Upper lobe of right lung (tissue), 1 donor: ENCODE results near the gene MYO1G. TPM values are rescaled to one million over a fixed set of nuclear protein-coding genes. Genes with fewer than 3 reads are reported as not detected.
A peak's percentile ranks its signal among the peaks of the same experiment; 100 is the strongest.

ENCODE experiments used
- ATAC-seq: fragments of 200-7000 bp; cut with Tn5 transposase; one replicate; pipeline ENCODE4 v1.9.1; 2020; ENCODE audit warnings: mild to moderate bottlenecking, moderate library complexity
- DNase-seq: peaks from one replicate; pipeline ENCODE4 v3.0.0-alpha.2; 2020
- H3K27ac ChIP-seq: fragments of 200-600 bp; one replicate; pipeline ENCODE4 v1.8.0; 2022
- H3K27me3 ChIP-seq: fragments of 200-600 bp; one replicate; pipeline ENCODE4 v1.8.0; 2022; ENCODE audit warnings: mild to moderate bottlenecking
- H3K36me3 ChIP-seq: fragments of 200-600 bp; one replicate; pipeline ENCODE4 v1.8.0; 2022
- H3K4me1 ChIP-seq: fragments of 200-600 bp; one replicate; pipeline ENCODE4 v1.8.0; 2022
- H3K4me3 ChIP-seq: fragments of 200-600 bp; one replicate; pipeline ENCODE4 v1.8.0; 2022; ENCODE audit warnings: mild to moderate bottlenecking
- H3K9me3 ChIP-seq: fragments of 200-600 bp; one replicate; pipeline ENCODE4 v1.8.0; 2022
- intact Hi-C: fragments of 100-400 bp; cut with DNase I; formaldehyde crosslinking; loops from one replicate; pipeline ENCODE4 v1.11.0; 2022
- total RNA-seq: library from RNA; stranded (reverse); fragmentation: NEBNext Ultra II Directional; extraction: Animal tissue kit (Norgen Biotek cat#: 25700); gene quantifications from one replicate; pipeline ENCODE4 v1.2.1, GENCODE V29; 2021
- TF ChIP-seq, protein P1 (sequence below): fragments of 200-600 bp; IDR thresholded peaks from one replicate; pipeline ENCODE4 v1.8.0; 2022; ENCODE audit warnings: antibody characterized with exemption
- donor health status: DM: no; HTN: yes; CAD: no; lungs with severe emphysema.

MYO1G gene
- total RNA-seq, 1 donor from 2014 or later = 21.0 TPM

DNA sequence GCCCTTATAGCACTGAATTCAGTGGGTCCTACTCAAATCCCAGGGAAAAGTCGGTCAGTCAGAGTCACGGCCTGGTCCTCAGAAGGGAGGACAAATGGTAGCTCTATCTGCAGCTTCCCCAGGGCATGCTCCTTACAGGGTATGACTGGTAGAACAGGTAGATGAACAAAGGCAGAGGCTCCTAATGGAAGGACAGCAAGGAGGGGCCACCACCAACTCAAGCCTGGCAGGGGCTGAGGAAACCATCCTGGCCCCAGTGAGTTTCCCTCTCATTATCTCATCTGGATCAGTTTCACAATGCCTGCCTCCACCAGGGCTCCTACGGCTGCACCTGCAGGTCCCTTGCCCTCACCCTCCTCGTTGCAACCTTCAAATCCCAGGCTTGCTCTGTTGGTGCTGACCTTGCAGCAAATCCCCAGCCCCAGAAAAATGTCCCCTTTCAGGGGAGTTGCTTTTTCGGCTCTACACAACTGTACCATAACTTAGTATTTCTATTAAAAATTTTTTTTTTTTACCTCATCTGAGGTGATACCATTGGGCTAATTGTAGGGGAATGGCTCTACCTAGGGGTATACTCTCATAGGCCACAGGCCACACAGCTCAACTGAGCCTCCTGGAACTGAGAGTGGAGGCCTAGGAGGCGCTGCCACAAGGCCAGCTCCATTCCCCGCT is 2.4 kb upstream of the MYO1G start:
- intact Hi-C loops = no loop called here
- no peak for ATAC-seq
- peak overlapping the region; percentile 66 for H3K27ac ChIP-seq

DNA sequence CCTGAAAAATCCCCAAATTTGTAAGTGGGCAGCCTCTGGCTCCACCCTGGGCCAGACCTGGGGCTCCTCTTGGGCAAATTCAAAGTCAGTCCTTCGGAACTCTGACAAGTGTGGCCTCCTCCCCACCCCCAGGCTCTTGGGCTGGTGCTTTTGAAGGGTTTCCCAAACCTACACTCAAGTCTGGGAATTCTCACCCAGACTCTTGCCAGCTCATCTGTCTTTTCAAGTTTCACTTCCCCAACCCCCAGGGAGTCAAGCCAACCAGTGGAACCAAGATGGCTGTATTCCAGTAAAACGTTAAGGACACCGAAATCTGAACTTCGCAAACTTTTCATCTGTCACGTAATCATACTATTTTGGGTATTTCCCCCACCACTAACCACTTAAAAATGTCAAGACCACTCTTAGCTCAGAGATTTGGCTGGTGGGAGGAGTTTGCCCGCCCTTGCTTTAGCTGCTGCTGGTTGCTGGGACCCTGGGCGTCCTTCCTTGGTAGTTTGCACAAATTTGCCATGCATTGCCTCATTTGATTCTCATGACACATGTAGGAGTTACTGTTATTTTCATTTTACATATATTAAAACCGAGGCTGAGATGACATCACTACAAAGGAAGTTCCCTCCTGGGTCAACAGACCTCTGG is 1.7 kb upstream of the MYO1G start:
- peak overlapping the region; percentile 66 for H3K27ac ChIP-seq
- peak; percentile 78 for DNase-seq
- peak; percentile 62 for ATAC-seq
- H3K4me3 ChIP-seq = no peak overlapping the region
- H3K27me3 ChIP-seq = no peaks in the 10 kb centered on the region
- TF ChIP-seq, protein P1, sequence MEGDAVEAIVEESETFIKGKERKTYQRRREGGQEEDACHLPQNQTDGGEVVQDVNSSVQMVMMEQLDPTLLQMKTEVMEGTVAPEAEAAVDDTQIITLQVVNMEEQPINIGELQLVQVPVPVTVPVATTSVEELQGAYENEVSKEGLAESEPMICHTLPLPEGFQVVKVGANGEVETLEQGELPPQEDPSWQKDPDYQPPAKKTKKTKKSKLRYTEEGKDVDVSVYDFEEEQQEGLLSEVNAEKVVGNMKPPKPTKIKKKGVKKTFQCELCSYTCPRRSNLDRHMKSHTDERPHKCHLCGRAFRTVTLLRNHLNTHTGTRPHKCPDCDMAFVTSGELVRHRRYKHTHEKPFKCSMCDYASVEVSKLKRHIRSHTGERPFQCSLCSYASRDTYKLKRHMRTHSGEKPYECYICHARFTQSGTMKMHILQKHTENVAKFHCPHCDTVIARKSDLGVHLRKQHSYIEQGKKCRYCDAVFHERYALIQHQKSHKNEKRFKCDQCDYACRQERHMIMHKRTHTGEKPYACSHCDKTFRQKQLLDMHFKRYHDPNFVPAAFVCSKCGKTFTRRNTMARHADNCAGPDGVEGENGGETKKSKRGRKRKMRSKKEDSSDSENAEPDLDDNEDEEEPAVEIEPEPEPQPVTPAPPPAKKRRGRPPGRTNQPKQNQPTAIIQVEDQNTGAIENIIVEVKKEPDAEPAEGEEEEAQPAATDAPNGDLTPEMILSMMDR = no peak
- intact Hi-C loops = no loop called here
- no peaks in the 10 kb centered on the region for H3K9me3 ChIP-seq
- peaks cover 49% of the 10 kb centered on the region for H3K4me1 ChIP-seq
- peaks cover 30% of the 10 kb centered on the region for H3K36me3 ChIP-seq

More for the DNA sequence above, 2.4 kb upstream of the MYO1G start:
- no peaks in the 10 kb centered on the region for H3K9me3 ChIP-seq
- TF ChIP-seq, protein P1 = no peak
- peaks cover 55% of the 10 kb centered on the region for H3K4me1 ChIP-seq
- peaks cover 30% of the 10 kb centered on the region for H3K36me3 ChIP-seq
- H3K27me3 ChIP-seq = no peaks in the 10 kb centered on the region
- H3K4me3 ChIP-seq = no peak overlapping the region
- no peak for DNase-seq

DNA sequence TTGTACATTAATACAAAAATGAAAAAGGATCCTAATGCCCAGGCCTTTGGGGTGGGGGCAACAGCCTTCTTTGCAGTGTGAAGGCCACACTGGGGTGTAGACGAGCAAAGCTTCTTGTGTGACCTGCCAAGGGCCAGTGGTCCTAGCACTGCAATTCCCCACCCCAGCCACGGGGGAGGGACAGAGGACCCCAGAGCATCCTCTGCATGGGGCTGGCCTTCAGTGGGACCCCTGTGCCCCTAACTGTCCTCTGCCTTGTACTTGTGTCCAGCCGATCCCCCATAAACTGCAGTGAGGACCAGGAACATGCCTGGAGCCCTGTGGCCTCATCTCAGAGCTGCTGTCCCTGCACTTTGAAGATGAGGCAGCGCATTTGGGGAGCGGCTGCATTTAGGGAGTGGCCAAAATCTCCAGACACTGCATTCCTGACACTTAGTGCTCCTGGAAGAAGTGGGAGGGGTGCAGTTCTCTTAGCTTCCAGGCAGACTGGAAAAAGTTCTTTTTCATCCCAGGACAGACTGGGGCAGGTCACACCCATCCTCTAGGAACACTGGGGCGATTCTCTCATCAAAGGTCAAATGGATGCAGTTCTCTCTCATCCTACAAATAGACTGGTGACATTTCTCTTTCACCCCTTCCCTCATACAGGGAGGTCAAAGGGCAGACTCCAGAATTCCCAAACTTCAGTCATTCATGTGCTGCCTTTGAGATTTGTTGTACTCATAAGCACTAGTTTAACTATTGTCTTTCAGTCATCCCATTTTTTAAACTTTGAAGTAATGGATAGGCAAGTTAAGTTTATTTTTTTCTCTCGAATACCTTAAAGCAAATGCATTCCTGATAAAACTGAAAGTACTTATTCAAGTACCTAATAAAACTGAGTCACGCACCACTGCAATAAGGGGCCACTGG is 922 bp upstream of the MYO1G start:
- peaks cover 25% of the 10 kb centered on the region for H3K36me3 ChIP-seq
- DNase-seq (no peak), ATAC-seq (peak; percentile 1)
- peak overlapping the region; percentile 66 for H3K27ac ChIP-seq
- intact Hi-C loops = no loop called here
- H3K4me3 ChIP-seq = no peak overlapping the region
- peaks cover 41% of the 10 kb centered on the region for H3K4me1 ChIP-seq
- TF ChIP-seq, protein P1 = no peak
- H3K9me3 ChIP-seq = no peaks in the 10 kb centered on the region
- no peaks in the 10 kb centered on the region for H3K27me3 ChIP-seq

DNA sequence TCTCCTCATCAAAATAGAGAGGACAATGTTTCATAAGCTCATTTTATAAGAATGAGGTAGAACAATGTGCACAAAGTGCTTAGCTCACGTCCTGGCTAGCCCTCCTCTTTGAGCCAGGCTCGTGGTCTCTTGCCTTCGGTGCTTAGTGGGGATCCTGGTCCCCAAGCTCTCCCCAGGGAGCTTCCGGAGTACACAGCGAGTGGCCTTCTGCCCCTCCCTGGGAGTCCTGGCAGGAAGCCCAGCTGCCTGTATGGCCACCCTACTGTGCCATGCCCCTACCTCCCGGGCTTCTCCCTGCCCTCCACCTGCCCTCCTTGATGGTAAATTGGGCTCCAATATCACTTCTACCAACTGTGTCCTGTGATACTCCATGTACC is 868 bp downstream of the MYO1G start:
- Histone ChIP-seq H3K27me3 (no peaks in the 10 kb centered on the region), H3K4me1 (peaks cover 34% of the 10 kb centered on the region), H3K27ac (peak overlapping the region; percentile 20), H3K9me3 (no peaks in the 10 kb centered on the region), H3K4me3 (peak overlapping the region; percentile 42), H3K36me3 (peaks cover 8% of the 10 kb centered on the region)
- intact Hi-C loops = no loop called here
- DNase-seq (no peak), ATAC-seq (no peak)
- TF ChIP-seq, protein P1 = no peak

DNA sequence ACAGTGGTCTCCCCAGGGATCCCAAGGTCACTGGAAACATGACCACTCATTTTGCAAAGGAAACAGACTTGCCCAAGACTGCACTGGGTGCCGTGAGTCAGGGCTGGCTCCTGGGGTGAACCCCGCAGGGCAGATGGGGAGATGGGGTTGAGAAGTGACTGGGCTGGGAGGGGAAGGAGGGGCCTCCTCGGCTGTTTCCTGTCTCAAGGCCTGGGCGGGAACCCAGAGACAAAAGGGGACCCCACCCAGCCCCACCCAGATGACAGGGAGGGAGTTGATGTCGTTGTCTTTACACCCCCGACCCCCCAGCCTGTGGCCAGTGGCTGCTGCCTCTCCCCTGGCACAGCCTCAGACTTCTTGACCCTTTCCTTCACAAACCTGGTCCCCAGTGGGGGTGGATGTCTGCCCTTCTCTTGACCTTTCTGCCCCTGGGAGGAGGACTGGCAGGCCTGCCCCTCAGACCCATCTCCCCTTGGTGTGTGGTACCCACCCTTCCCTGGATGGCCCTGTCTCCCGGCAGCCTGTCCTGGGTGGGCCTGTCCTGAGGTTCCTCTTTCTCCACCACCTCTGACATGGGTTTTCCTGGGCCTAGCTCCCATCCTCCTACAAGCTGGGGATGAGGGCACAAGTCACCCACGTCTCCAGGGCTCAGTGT is 1.4 kb downstream of the MYO1G start:
- H3K27ac ChIP-seq = peak overlapping the region; percentile 20
- DNase-seq = no peak
- H3K4me3 ChIP-seq = peak overlapping the region; percentile 42

More for the DNA sequence above, 1.4 kb downstream of the MYO1G start:
- TF ChIP-seq, protein P1 = no peak
- H3K9me3 ChIP-seq = no peaks in the 10 kb centered on the region
- H3K36me3 ChIP-seq = peaks cover 2% of the 10 kb centered on the region
- intact Hi-C loops = no loop called here
- ATAC-seq = peak; percentile 15
- no peaks in the 10 kb centered on the region for H3K27me3 ChIP-seq
- peaks cover 34% of the 10 kb centered on the region for H3K4me1 ChIP-seq
